NK-92 (cell line): Measurements from ENCODE around the gene RUFY4.
"Not testable (repeated sequence)": the region's sequence is repeated elsewhere in the genome, so short reads cannot be mapped to it uniquely, and the experiment has no call there.

Source experiments
- DNase-seq: peaks from one replicate; lab custom pipeline; 2025; ENCODE audit not compliant: unreplicated experiment; lab: John Stamatoyannopoulos, UW

Gene RUFY4

DNA sequence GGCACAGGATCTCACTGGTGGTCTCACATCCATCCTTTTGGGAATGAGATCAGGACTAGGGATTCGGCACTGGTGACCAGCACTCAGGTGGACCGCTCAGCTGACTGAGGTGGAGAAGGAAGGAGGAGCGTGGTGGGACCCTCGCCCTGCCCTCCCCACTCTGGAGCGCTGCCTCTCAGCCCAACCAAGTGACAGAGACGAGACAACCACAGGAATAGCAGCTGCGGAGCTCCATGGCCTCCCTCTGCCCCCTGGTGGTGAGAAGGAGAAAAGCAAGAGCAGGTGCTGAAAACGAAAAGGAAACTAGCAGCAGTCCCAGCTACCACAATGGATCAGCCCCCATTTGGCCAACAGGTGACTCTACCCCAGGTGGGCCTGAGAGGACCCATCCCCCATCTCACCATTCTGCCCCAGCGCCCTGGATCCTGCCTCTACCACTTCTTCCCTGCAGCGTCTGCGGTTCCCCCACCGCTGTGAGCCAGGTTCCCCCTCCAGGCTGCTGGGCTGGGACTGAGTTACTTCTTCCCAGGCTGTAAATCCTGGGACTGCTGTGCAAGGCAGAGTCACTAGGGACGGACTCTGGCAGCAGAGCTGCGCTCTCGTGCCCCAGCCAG, at the start of gene RUFY4:
Gene RUFY4, plus strand, starts transcription at position 533 of the 614 bp plus-strand sequence. CDS start 1,353 bp downstream, outside the sequence.
- not testable (repeated sequence) for DNase-seq

DNA sequence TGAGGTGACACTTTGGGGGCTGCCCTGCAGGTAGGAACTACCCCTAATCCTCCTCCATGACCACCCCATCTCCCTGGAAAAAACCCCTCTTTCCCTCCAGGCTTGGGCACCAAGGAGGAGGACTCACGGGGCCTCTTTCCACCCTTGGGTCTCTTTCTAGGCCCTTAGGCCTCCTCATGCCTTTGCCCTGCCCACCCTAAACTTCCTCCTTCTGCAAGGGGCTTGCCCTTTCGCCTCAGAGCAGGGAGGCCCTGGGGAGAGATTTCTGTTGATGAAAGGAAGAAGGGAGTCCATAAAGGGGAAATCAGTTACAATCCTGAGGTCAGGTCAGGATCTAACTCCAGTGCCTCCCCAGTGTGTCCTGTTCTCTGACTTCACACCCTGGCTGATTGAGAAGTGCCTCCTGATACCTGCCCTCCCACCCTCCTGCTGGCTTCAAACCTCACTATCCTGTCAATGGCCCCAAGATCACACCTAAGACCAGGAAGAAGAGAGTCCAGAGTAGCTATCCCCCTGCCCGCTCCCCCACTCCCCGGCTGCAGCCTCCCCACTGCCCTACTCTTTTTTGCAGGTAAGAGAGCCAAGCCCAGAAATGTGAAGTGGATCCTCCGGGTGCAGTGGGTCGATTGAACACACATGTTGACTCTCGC, 49.5 kb upstream of the RUFY4 start:
- DNase-seq, result no peak

DNA sequence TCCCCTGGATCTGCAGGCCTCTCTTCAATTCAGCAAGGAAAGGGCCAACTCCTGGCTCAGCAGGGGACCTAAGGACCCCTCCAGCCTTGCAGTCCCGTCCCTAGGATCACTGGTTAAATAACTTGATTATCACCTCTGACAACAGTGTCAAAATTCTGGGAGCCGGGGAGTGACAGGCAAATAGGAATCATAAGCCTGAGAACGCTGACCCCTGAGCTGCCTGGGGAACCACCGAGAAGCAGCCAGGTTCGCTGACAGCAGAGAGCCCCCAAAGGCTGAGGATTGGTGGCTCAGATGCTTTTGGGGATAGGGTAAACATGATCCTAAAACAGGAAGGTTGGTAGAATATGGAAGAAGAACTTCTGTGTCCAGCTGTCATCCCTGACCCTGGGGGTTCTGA, 48.8 kb upstream of the RUFY4 start:
- no peak for DNase-seq

DNA sequence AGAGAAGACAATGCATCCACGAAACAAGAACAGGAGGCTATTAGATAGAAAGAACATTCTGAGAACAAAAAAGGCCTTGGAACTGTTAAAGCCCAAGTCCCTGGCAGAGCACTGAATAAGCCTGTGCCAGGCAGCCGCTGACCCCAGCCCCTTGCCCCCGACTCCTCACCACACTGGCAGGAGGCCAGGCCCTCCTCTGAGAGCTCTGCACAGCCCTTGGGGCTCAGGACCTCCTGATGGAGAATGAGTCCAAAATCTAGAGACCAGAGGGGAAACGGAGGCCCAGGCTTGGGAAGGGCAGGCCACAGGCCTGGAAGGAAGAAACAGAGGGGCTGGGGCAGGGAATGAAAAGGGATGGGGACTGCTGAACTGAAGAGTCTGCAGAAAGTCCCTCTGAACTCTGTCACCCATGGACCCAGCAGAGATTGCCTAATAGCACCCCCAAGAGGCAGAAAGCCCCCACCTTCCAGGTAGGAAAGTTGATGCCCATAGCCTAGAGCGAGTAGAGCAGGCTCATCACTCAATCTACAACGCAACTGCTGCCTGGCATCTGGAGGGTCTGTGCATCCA, 48.0 kb upstream of the RUFY4 start:
- DNase-seq, result no peak

- DNase-seq, result no peak
Measured at GRCh38 chr2:218021536-218022071, 47.4 kb upstream of the RUFY4 start.

GRCh38 chr2:218022131-218022850, 46.8 kb upstream of the RUFY4 start:
- DNase-seq, result no peak

DNA sequence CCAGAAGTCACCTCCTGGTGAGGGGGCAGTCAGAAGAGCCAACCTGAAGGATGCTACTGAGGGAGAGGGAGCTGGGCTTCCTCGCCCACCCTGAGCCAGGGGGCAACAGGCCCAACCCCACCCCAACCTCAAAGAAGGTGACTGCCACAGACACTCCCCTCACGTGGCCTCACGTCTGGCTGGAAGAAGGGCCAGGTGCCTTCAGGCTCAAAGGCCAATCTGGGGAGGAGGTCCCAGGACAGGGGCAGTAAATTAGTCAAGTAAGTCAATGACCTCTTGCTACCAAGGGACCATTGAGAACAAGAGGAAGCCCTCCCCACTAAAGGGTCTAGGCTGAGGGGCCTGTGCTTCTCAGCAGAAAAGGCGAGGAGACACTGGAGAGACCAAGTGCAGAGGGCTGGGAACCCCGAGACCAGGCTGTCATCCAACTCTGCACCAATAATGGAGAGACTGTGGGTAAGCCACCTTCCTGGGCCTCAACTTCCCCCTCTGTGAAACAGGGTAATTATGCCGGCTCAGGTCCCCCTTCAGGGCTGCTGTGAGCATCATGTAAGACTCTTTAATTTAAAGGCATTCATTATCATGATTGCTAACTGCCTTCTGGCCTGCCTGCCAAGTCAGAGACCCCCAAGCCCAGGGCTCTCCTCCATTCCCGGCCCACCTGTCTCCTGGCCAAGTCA, 46.1 kb upstream of the RUFY4 start:
- no peak for DNase-seq

DNA sequence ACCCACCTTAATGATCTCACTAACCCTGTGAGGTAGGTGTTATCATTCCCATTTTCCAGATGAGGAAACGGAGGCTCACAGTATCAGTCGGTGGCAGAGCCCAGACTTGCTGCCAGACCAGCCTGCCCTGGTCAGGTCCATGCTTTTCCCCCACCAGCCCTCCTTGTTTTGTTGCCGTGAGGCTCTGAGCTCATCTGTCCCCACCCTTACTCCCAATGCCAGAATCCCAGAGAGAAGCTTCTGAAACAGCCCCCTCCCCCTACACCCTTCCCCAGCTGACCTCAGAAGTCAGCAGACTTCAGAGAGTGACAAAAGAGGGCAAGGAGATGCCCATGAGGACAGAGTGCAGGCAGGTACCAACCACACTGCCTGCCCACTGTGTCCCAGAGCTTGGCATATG, 45.4 kb upstream of the RUFY4 start:
- no peak for DNase-seq

- DNase-seq, result no peak
Measured at GRCh38 chr2:218024336-218024735, 44.7 kb upstream of the RUFY4 start.

- no peak for DNase-seq
Measured at GRCh38 chr2:218024871-218025270, 44.2 kb upstream of the RUFY4 start.

DNA sequence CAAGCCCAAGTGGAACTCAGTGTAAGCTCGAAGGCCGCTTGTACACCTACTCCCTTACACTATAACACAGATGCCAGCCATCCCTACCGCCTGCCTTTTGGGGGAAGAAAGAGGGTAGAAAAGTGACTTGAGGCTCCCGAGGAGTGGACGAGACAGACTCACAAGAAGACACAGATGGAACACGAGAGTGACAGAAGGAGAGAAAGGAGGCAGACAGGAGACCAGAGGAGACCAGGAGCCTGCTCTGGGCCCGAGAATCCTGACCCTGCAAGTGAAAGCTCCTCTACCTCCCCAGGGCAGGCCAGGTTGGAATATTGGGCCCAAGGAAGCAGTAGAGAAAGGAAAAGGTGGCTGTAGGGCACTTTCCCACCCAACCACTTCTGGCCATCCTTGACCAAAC, 42.8 kb upstream of the RUFY4 start:
- no peak for DNase-seq

DNA sequence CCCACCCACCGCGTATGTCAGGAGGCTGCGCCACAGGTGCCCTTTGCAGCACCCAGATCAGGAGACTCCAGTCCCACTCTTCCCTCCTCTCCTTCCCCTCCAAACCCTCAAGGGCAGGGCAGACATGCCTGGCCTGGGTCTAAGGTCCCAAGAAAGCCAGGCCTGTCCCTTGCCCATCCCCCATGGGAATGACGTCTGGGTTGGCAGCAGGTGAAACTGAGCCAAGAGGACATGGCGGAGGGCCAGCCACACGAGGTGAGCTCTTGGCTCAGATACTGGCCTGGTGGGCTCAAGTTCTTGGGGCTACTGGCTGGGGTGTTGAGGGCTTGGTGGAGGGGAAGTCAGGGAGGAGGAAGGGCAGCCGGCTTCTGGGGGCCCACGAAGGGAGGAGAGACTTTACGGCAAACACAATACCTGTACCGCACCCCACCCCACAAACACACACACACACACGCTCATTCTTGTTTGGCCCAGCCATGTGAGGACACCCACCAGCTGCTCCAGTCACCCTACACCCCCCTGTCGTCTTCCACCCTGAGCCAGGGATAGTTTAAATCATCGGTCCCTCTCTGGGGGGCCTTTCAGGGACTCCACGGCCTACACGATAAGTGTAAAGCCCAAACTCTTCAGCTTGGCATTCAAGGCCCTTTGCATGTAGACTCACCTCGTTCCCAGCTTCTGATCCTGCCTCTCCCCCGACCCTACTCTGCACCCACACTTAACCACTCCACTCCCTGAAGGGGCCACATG, 42.2 kb upstream of the RUFY4 start:
- no peak for DNase-seq

DNA sequence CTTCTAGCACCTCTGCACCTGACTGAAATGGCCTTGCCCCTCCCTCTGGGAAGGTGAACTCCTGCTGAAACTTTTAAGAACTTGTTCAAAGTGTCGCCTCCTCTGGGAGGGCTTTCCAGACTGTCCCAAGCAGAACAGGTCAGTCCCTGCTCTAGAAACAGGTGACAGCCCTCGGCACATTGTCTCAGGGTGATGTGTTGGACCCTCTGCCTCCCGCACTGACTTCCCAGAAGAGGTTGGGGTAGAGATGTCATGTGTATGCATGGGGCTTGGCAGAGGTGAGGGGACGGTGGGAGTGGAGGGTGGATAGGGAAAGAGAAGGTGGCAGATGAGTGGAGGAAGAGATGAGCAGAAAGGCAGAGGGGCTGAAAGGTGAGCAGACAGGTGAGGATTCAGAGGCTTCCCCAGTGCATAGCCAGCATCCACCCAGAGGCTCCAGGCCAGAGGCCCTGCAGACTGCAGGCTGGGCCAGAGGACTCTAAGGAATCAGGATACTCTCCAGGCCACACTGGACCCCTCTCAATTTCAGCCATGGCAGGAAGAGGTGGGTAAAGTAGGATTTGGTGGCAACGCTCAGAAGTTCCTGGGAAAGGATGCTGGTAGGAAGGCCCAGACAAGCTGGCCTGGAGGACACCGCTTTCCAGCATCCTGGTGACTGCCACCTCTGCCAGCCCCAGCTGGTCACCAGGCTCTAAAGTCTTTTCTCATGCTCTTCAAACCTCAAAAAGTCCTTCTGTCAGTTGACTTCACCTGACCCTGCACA, 41.4 kb upstream of the RUFY4 start:
- DNase-seq, result no peak

- no peak for DNase-seq
Measured at GRCh38 chr2:218028189-218028495, 40.9 kb upstream of the RUFY4 start.

DNA sequence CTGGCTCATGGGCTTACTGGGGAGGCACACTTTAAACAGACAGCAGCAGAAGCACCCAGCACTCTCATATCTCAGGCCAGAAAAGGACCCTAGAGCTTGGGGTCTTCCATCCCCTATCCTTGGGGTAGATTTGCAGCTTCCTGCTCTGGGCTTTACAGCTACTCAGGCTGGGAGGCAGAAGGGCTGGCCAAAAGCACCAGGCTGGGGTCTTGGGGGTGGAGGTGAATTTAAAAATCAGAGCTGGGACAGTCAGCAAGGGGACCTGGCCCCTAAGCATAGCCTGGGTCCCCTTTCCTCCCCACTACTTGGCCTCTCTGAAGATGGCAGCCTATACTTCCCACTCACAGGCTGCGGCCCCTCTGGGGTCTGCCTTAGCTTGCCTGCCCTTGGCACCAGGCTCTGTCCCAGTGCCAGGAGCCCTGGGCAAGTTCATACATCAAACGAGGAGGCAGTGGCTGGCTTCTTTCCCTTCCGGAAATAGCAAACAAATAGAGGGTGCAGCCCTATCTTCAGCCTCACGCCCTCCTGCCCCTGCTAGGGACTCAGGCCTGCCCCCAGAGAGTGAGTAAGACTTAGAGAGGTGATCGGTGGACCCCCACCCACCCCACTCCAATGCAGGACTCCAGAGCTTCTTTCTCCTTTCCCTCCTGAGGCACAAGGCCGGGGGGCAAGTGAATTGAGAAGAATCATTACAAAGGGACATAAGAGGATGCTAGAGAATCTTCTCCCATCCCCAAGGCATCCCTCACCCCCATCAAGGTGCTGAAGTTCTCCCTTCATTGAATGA, 40.3 kb upstream of the RUFY4 start:
- no peak for DNase-seq

GRCh38 chr2:218029366-218030360, 39.4 kb upstream of the RUFY4 start:
- DNase-seq, result no peak

DNA sequence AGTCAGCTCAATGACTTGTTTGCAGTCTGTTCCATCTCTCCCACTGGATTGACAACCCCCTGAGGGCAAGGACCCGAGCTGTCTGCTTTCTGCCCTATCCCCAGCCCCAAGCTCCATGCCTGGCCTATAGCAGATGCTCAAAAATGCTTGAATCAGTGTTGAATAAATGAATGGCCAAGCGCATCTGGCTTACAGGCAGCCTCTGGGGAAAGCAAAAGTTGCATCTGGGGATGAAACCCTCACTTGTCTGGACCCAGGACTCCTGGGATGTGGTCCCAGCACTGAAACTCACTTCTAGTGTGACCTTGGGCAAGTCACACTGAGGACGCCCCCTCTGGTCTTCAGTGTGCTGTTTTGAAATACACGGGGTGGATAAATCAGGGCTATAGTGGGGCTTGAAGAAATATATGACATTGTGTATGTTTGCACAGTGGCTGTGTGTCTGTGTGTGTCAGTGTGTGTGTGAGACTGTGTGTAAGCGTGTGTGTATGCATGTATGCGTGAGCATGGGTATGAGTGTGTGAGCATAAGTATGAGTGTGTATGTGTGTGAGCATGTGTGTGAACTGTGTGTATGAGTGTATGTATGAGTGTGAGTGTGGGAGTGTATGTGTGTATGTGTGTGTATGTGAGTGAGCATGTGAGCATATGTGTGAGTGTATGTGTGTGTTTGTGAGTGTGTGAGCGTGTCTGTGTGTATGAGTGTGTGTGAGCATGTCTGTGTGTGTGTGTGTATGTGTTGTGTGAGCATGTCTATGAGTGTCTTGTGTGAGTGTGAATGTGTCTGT, 38.5 kb upstream of the RUFY4 start:
- DNase-seq, result no peak
